ENCODE results near the gene FHOD1. TPM values are rescaled to one million over a fixed set of nuclear protein-coding genes. Genes with fewer than 3 reads are reported as not detected.
A peak's percentile ranks its signal among the peaks of the same experiment; 100 is the strongest.

The FHOD1 gene
- total RNA-seq, 4 donors from 2014 or later, result 1.9 to 7.4 (median 5.3) TPM

DNA sequence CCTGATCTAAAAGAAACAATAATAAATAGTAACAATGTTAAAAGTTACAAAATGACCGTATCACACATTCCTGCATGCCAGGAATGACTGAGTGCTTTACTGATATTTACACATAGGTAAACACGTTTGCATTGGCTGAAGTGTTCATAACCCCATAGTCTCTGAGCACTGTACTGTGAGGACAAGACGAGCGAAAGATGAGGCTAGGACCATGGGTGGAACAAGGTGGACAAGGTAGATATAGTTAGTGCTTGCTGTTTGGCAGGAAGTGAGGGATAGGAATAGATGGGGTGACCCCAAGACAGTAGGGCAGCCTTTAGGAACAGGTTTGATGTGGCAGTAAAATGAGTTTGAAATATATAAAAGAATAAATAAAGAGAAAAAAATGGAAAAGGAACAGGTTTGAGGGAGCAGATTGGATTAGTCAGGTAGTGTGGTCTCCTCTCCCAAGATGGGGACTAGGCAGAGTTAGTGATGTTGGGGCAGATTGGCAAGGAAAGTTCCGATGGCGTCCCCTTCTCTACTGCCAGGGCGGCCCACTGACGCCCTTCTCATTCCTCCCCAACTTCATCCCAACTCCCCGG, 55.8 kb downstream of the FHOD1 start:
- Histone ChIP-seq H3K27ac (peak overlapping the region in 2 of 4 donors; percentile 33 to 87), H3K36me3 (peaks cover 20 to 35% (median 25%) of the 10 kb centered on the region in 3 donors), H3K9me3 (no peaks in the 10 kb centered on the region), H3K4me3 (peak overlapping the region in 3 of 4 donors; percentile 88 to 98 (median 95)), H3K4me1 (peaks cover 17 to 45% (median 23%) of the 10 kb centered on the region in 3 donors), H3K27me3 (no peaks in the 10 kb centered on the region)
- DNase-seq, result no peak
- WGBS, 2 donors, result 21 to 26% methylated on average over 9 of the region's 9 CpGs
- intact Hi-C loops (cut with DNase I), result no loop called here
- TF ChIP-seq, protein P1, sequence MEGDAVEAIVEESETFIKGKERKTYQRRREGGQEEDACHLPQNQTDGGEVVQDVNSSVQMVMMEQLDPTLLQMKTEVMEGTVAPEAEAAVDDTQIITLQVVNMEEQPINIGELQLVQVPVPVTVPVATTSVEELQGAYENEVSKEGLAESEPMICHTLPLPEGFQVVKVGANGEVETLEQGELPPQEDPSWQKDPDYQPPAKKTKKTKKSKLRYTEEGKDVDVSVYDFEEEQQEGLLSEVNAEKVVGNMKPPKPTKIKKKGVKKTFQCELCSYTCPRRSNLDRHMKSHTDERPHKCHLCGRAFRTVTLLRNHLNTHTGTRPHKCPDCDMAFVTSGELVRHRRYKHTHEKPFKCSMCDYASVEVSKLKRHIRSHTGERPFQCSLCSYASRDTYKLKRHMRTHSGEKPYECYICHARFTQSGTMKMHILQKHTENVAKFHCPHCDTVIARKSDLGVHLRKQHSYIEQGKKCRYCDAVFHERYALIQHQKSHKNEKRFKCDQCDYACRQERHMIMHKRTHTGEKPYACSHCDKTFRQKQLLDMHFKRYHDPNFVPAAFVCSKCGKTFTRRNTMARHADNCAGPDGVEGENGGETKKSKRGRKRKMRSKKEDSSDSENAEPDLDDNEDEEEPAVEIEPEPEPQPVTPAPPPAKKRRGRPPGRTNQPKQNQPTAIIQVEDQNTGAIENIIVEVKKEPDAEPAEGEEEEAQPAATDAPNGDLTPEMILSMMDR (IDR thresholded peaks at IDR 0.05), result no peak
- TF ChIP-seq POLR2A (IDR thresholded peaks at IDR 0.05), result no peak

DNA sequence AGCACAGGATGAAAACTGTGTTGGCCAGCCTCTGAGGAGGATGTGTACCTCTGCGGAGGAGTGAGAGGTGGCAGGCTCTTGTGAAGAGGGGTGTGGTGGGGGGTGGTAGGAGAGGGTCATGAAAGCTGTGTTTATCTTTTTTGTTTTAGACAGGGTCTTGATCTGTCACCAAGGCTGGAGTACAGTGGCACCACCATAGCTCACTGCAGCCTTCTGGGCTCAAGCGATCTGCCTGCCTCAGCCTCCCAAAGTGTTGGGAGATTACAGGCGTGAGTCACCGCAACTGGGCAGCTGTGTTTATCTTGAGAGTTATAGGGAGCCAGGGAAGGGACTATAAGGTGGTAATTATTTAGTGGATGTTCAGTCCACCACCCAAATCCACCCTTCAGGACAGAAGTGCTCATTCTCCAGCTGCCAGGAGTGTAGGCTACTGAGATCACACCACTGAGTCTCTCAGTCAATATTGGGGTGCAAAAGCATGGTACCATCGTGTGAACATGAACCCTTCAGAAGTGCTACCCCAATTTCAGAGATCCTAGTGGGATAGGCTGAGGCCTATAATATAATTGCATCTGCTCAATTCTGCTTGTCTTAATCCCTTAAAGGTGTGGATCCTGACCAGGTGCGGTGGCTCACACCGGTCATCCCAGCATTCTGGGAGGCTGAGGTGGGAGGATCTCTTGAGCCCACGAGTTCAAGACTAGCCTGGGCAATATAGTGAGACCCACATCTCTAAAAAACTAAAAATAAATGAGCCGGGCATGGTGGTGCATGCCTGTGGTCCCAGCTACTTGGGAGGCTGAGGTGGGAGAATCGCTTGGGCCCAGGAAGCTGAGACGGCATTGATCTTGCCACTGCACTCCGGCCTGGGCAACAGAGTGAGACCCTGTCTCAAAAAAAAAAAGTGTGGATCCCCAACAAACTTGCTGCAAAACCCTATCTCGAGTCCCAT, 56.6 kb downstream of the FHOD1 start:
- Histone ChIP-seq H3K36me3 (peaks cover 13 to 28% (median 18%) of the 10 kb centered on the region in 3 donors), H3K4me1 (peaks cover 17 to 42% (median 24%) of the 10 kb centered on the region in 3 donors), H3K27ac (no peak overlapping the region), H3K9me3 (no peaks in the 10 kb centered on the region), H3K4me3 (peak overlapping the region in 1 of 4 donors; percentile 4), H3K27me3 (no peaks in the 10 kb centered on the region)
- 80 to 84% methylated on average over 11 to 12 of the region's 13 CpGs for WGBS, 2 donors
- TF ChIP-seq, protein P1 (IDR thresholded peaks at IDR 0.05), result no peak
- TF ChIP-seq POLR2A (IDR thresholded peaks at IDR 0.05), result no peak
- intact Hi-C loops (cut with DNase I), result no loop called here
- DNase-seq, result no peak

DNA sequence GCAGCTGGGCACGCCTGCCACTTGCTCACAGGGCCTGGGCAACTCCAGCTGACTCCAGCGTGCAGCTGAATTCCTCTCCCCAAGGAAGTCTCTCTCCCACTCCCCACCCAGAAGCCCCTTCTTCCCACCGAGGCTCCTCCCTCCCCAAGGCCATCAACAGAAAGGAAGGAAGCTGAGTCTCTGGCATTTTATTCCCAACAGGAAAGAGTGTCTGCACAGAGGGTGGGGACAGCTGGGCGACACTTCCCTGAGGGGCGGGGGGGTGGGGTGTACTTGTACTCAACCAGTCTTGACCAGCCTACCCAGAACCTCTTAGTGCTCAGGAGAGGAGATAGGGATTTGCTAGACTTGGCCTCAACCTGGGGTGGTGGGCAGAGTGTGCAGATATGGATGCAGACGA, 57.2 kb downstream of the FHOD1 start, which contains the start of gene EXOC3L1:
TSS of gene EXOC3L1 (minus strand) at position 96 of the 400 bp plus-strand sequence. CDS start 460 bp downstream, outside the sequence.
- H3K9me3 ChIP-seq, result no peaks in the 10 kb centered on the region
- no peak within 1 kb of the TSS for H3K27ac ChIP-seq
- intact Hi-C loops (cut with DNase I), result no loop called here
- peaks cover 6 to 21% (median 11%) of the 10 kb centered on the region in 3 donors for H3K36me3 ChIP-seq
- no peak for TF ChIP-seq POLR2A (IDR thresholded peaks at IDR 0.05)
- TF ChIP-seq, protein P1 (IDR thresholded peaks at IDR 0.05), result no peak
- WGBS, 2 donors, result 57 to 70% methylated on average over 3 to 6 of the region's 6 CpGs
- no peak for DNase-seq
- peaks cover 24 to 48% (median 30%) of the 10 kb centered on the region in 3 donors for H3K4me1 ChIP-seq
- peak within 1 kb of the TSS in 1 of 4 donors; percentile 4 for H3K4me3 ChIP-seq
- no peaks in the 10 kb centered on the region for H3K27me3 ChIP-seq

DNA sequence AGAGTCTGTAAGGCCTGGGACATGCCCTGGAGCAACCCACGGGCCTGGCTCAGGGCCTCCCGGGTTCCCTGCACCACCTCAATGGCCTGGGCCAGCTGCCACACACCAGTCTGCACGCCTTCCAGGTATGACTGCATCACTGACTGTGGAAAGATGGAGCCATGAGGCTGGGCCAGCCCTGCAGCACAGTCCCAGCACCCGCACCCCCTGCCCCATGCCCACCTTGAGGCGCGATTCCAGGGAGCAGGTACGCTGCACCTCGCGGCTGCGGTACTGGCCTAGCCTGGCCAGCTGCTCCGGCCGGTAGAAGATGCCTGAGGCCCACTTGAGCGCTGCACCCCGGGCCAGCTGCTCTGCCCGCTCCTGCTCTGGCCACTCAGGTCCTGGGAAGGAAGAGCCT, 58.5 kb downstream of the FHOD1 start:
- H3K9me3 ChIP-seq, result no peaks in the 10 kb centered on the region
- peaks cover 30 to 46% (median 33%) of the 10 kb centered on the region in 3 donors for H3K4me1 ChIP-seq
- H3K27ac ChIP-seq, result no peak overlapping the region
- DNase-seq, result no peak
- H3K36me3 ChIP-seq, result peaks cover 0 to 8% (median 0%) of the 10 kb centered on the region in 3 donors
- TF ChIP-seq, protein P1 (IDR thresholded peaks at IDR 0.05), result no peak
- no peak for TF ChIP-seq POLR2A (IDR thresholded peaks at IDR 0.05)
- H3K27me3 ChIP-seq, result no peaks in the 10 kb centered on the region
- H3K4me3 ChIP-seq, result no peak overlapping the region
- intact Hi-C loops (cut with DNase I), result no loop called here
- WGBS, 2 donors, result 86 to 90% methylated on average over 5 to 10 of the region's 15 CpGs
